Sciatic nerve (tissue), 2 donors: ENCODE data around the gene EXD3. TPM values are rescaled to one million over a fixed set of nuclear protein-coding genes. Genes with fewer than 3 reads are reported as not detected.

ENCODE experiments used
- ATAC-seq: fragments of 200-7000 bp; cut with Tn5 transposase; one replicate; pipeline ENCODE4 v1.9.1; 2020; ENCODE audit warnings: mild to moderate bottlenecking, moderate library complexity
- DNase-seq: peaks from one replicate; pipeline ENCODE4 v3.0.0-alpha.2; 2020; ENCODE audit warnings: low spot score
- intact Hi-C: fragments of 100-400 bp; cut with DNase I; formaldehyde crosslinking; loops from one replicate; pipeline ENCODE4 v1.14.2; 2022
- total RNA-seq: library from RNA; stranded (reverse); fragmentation: NEBNext Ultra II Directional; extraction: Animal tissue kit (Norgen Biotek cat#: 25700); gene quantifications from one replicate; pipeline ENCODE4 v1.2.1, GENCODE V29; 2021
- donor health status: DM: no; HTN: no; CAD: no.
- donor health status: DM: no; HTN: no; CAD: no.

EXD3 gene
- total RNA-seq, 1 donor from 2014 or later: 48.1 TPM

- intact Hi-C loops: no loop called here
- ATAC-seq (no peak), DNase-seq (no peak)
Measured at GRCh38 chr9:137403269-137403668, 19.7 kb downstream of the EXD3 start.

DNA sequence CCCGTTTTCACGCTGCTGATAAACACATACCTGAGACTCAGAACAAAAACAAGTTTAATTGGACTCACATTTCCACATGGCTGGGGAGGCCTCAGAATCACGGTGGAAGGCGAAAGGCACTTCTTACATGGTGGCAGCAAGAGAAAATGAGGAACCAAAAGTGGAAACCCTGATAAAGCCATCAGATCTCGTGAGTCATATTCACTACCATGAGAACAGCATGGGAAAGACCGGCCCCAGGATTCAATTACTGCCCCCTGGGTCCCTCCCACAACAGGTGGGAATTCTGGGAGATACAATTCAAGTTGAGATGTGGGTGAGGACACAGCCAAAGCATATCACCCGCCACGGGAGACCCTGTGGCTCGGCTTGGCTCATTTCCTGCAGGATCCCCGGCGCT, 20.2 kb downstream of the EXD3 start:
- DNase-seq (no peak), ATAC-seq (no peak)
- intact Hi-C loops: no loop called here

GRCh38 chr9:137398561-137399468, 24.1 kb downstream of the EXD3 start:
- DNase-seq (no peak), ATAC-seq (no peak)
- intact Hi-C loops: no loop called here

GRCh38 chr9:137397675-137398423, 25.1 kb downstream of the EXD3 start:
- ATAC-seq (no peak), DNase-seq (no peak)
- intact Hi-C loops: no loop called here

DNA sequence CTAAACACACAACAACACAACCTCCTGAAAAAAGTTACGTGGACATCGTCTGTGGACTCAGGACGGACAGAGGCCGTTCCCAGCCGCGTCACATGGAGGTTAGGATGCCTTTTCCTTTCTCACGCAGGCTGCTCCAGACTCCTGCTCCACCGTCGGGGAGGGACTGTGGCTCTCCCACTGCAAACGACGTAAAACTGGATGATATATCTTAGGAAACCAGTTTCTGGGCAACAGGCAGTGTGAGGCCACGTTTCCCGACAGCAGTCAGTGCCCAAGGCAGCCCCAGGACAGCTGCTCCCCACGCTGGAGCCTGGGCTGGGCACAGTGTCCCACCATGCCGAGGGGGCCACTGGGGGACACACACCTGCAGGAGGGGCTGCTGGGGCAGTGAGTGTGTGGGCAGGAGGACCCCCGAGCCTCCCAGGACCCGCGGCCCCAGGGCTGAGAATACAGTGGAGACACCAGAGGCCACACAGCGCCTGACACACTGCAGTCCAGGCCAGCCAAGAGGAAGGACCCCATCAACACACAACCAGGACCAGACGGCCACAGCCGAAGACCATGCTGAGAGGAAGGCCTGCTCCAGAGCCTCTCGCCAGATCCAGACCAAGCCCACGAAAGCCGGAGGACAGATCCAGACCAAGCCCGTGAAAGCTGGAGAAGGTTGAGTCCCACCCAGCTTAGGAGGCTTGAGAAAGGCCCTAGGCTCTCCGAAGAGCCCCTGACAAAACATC, 26.2 kb downstream of the EXD3 start:
- no peak for ATAC-seq
- intact Hi-C loops: no loop called here
- DNase-seq: no peak

- no peak for ATAC-seq
- DNase-seq: no peak
- intact Hi-C loops: no loop called here
Measured at GRCh38 chr9:137396227-137396626, 26.7 kb downstream of the EXD3 start.

DNA sequence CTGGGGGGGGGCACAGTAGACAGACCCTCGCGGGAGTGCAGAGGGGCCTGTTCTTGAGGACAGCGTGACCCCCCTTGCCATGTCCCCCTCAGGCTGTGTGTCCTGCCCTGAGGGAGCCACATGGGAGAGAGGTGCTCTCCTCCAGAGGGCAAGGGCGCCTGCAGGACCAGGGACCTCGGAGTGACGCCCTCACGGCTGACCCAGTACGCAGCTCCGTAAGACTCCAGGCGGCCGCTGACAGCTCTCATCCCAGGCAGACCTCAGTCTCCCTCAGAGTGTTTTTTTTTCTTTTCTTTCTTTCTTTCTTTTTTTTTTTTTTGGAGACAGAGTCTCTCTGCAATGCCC, 27.3 kb downstream of the EXD3 start:
- ATAC-seq: no peak
- no peak for DNase-seq
- intact Hi-C loops: no loop called here

DNA sequence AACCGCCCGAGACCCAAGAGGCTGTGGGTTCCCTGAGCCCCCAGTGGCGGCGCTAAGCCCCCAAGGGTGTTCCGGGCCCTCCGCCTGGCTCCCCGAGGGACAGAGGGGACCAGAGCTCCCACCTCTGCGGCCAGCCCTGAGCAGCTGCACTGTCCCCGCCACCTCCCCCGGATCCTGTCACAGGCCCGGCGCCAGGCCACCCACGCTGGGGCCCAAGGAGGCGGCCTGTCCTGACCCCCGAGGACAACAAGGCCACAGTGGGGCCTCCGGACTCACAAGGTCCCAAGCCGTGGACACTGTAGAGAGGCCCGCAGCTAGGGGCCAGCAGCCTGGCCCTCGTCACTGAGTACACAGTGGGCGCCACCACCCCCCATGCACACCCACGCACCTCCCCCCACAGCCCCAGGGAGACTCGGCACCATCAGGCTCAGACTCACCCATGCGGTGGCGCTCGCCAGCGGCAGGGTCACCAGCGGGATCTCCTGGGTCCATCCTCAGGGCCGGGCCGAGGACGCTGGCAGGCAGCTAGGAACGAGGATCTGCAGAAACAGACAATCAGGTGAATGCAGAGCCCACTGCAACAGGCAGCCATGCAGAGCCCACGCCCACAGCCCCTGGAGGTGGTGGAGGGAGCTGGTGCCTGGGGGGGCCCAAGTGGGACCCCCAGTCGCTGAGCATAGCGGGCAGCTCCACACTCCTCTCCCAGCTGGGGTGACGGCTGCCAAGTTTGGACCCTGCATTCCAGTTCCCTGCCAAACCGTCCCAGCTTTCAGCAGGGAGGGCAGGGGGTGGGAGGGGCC, 27.9 kb downstream of the EXD3 start:
- ATAC-seq (peak; percentile 34), DNase-seq (no peak)
- intact Hi-C loops: no loop called here

GRCh38 chr9:137393176-137394150, 29.5 kb downstream of the EXD3 start:
- intact Hi-C loops: no loop called here
- ATAC-seq (no peak), DNase-seq (no peak)

GRCh38 chr9:137392232-137393007, 30.5 kb downstream of the EXD3 start:
- intact Hi-C loops: no loop called here
- no peak for ATAC-seq
- no peak for DNase-seq

GRCh38 chr9:137391411-137391754, 31.6 kb downstream of the EXD3 start:
- intact Hi-C loops: no loop called here
- DNase-seq: no peak
- peak; percentile 33 for ATAC-seq

GRCh38 chr9:137390553-137391410, 32.2 kb downstream of the EXD3 start:
- DNase-seq (peak; percentile 58), ATAC-seq (peak; percentile 33)
- intact Hi-C loops: no loop called here

DNA sequence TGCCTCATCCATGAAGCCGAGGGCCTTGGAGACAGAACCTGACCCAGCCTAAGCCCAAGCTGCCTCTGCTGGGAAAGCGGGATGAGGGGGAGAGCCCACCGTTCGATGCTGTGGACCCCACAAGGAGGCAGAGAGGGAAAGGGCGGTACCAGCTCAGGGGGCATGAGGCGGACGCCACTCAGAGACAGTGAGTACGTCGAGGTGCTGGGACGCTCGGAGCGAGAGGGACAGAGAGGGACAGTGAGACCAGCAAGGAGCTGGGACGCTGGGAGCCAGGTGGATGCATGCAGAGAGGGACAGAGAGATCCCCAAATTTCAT, 33.6 kb downstream of the EXD3 start:
- intact Hi-C loops: no loop called here
- DNase-seq (no peak), ATAC-seq (no peak)

GRCh38 chr9:137388589-137389427, 34.2 kb downstream of the EXD3 start:
- DNase-seq (no peak), ATAC-seq (no peak)
- intact Hi-C loops: no loop called here

DNA sequence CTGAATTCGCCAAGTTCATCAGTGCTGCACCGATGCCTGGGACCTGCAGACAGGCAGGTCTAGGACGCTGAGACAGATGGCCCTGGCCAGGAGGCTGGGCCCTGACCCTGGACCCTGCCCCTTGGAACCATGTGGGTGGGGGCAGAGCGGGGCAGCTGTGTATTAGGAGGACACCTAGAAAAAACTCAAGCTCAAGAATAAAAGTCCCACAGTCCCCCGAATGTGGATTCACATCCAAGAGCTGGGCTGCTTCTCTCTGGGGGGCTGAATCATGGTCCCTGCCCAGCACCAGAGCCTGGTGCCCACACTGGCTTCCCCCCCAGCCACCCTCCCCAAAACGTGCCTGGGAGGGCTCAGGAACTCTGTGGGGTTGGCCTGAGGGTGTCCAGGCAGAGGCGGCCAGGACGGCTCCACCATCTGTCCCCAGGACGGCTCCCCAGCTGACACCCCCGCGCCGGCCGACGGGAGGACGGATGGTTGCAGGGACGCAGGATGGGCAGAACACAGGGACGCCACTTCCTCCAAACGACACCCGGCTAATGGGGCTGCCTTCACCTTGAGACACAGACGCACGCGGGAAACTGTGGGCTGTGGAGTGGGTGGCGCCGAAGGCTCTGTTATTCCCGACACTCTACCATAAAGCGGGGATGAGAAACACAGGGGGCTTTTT, 34.9 kb downstream of the EXD3 start:
- intact Hi-C loops: no loop called here
- no peak for DNase-seq
- ATAC-seq: no peak
